ENCODE data around the gene ATM.
"Not testable (repeated sequence)": the region's sequence is repeated elsewhere in the genome, so short reads cannot be mapped to it uniquely, and the experiment has no call there.

The ATM gene

DNA sequence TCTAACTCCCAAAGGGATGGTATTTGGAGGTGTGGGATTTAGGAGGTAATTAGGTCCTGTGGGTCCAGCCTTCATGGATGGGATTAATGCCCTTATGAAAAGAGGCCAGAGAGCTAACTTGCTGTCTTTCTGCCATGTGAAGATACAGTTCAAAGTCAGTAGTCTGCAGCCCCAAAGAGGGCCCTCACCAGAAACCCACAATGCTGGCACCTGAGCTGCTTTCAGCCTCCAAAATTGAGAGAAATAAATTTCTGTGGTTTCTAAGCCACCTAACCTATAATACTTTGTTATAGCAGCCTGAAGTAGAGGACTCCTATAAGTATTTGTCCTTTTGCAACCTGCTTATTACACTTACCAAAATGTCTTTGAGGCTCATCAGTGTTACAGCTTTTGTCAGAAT lies 16.2 kb downstream of the ATM start:
- TF ChIP-seq, protein P1, sequence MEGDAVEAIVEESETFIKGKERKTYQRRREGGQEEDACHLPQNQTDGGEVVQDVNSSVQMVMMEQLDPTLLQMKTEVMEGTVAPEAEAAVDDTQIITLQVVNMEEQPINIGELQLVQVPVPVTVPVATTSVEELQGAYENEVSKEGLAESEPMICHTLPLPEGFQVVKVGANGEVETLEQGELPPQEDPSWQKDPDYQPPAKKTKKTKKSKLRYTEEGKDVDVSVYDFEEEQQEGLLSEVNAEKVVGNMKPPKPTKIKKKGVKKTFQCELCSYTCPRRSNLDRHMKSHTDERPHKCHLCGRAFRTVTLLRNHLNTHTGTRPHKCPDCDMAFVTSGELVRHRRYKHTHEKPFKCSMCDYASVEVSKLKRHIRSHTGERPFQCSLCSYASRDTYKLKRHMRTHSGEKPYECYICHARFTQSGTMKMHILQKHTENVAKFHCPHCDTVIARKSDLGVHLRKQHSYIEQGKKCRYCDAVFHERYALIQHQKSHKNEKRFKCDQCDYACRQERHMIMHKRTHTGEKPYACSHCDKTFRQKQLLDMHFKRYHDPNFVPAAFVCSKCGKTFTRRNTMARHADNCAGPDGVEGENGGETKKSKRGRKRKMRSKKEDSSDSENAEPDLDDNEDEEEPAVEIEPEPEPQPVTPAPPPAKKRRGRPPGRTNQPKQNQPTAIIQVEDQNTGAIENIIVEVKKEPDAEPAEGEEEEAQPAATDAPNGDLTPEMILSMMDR (IDR thresholded peaks at IDR 0.05; ENCODE audit: insufficient read depth, low read depth, low read length, missing control alignments) = no peak
- no peak overlapping the region for H3K4me3 ChIP-seq (ENCODE audit: low read length)

DNA sequence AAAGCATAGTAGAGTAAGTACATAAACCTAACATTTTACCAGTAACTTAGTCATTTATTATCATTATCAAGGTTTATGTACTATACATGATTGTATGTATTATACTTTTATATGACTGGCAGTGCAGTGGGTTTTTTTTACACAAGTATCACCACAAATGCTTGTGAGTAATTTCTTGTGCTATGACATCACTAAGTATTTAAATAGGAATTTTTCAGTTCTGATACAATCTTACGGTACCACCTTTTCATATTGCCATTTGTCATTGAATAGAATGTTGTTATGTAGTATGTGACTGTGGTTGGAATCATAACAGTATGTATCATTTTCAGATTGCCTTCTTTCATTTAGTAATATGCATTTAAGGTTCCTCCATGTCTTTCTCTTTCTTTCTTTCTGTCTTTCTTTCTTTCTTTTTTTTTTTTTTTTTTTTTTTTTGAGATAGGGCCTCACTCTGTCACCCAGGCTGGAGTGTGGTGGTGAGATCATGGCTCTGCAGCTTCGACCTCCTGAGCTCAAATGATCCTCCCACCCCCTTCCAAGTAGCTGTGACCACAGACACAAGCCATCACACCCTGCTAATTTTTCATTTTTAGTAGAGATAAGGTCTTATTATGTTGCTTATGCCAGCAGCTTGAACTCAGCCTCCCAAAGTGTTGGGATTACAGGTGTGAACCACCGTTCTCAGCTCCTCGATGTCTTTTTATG lies 18.6 kb downstream of the ATM start:
- DNase-seq (ENCODE audit: low read depth) = no peak
- H3K4me3 ChIP-seq (ENCODE audit: low read length) = no peak overlapping the region

More for the DNA sequence above, 16.2 kb downstream of the ATM start:
- DNase-seq (ENCODE audit: low read depth) = no peak

DNA sequence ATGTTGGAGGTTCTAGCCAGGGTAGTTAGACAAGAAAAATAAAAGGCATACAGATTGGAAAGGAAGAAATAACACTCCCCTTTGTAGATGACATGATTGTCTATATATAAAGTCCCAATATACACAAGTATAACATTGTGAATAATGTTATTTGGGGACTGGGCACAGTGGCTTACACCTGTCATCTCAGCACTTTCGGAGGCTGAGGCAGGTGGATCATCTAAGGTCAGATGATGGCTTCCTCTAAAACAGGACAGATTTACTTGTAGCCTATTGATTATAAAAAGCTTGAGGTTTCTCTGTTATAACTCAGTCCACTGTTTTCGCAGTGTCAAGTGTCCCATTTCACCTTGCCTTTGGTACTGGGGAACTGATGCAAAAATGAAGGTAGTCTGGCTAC lies 19.6 kb downstream of the ATM start:
- H3K4me3 ChIP-seq (ENCODE audit: low read length) = no peak overlapping the region
- no peak for DNase-seq (ENCODE audit: low read depth)
- TF ChIP-seq, protein P1 (IDR thresholded peaks at IDR 0.05; ENCODE audit: insufficient read depth, low read depth, low read length, missing control alignments) = no peak

More for the DNA sequence above, 18.6 kb downstream of the ATM start:
- TF ChIP-seq, protein P1 (IDR thresholded peaks at IDR 0.05; ENCODE audit: insufficient read depth, low read depth, low read length, missing control alignments) = no peak

DNA sequence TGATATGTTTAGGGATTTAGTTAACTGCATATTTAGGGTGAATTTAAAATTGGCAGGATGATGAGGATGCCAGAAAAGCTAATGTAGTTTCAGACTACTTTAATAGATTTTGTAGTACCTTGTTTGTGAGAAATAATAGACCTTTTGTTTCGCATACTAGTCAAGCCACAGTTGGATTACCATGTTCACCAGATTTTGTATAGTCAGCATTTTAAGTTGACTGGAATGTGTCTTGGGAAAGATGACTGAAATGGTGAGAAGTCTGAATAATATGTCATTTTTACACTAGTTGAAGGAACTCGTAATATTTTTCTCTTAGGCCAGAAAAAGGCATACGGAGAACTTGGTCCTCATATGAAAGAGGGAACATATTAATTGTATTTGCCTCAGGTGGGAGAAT lies 23.4 kb downstream of the ATM start:
- DNase-seq (ENCODE audit: low read depth) = no peak
- H3K4me3 ChIP-seq (ENCODE audit: low read length) = no peak overlapping the region
- TF ChIP-seq, protein P1 (IDR thresholded peaks at IDR 0.05; ENCODE audit: insufficient read depth, low read depth, low read length, missing control alignments) = no peak

DNA sequence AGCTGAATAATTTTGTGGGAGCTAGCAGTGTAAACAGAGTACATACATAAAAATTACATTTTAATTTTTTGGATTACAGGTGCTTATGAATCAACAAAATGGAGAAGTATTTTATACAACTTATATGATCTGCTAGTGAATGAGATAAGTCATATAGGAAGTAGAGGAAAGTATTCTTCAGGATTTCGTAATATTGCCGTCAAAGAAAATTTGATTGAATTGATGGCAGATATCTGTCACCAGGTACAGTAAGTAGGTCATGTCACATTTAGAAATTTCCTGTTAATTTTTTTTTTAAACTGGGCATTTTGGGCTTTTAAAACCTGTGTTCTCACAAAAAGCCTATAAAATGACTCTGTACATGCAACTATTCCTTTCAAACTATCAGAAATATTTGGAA lies 24.0 kb downstream of the ATM start:
- no peak for DNase-seq (ENCODE audit: low read depth)
- TF ChIP-seq, protein P1 (IDR thresholded peaks at IDR 0.05; ENCODE audit: insufficient read depth, low read depth, low read length, missing control alignments) = no peak
- H3K4me3 ChIP-seq (ENCODE audit: low read length) = no peak overlapping the region

DNA sequence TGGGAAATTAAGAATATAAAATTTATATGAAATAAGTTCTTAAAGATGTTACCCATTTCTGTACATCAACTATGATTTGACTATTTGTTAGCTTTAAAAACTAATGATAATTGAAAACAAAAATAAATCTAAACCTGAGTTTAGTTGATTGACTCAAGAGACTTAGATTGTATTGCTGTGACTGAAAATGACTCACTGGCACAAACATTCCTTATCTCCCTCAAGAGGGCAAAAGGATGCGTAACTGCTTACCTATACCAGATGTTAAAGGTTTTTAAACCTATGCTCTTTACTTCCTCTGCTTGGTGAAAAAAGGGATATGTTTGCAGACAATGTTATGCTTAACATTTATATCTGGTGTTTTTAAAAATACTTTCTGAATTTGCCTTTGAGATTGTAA lies 30.3 kb downstream of the ATM start:
- no peak overlapping the region for H3K4me3 ChIP-seq (ENCODE audit: low read length)
- DNase-seq (ENCODE audit: low read depth) = peak; percentile 67
- TF ChIP-seq, protein P1 (IDR thresholded peaks at IDR 0.05; ENCODE audit: insufficient read depth, low read depth, low read length, missing control alignments) = no peak

DNA sequence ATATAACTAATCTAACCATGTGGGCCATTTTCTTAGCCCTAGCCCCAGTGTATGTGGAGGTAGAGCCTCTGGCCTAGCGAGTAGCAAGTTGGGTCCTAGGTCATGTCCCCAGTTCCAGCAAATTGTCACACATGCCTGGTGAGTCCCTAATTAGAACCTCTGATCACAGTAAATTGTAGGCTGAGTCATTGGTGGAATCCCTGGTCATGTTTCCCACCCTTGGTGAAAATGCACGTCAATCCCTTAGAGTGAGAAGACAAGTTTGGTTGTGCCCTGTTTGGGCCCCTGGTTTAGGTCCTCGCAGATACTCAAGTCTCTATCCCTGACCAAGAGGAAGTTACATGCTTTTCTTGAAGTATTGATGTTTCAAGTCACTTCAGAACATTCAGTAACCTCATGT lies 46.7 kb downstream of the ATM start:
- no peak overlapping the region for H3K4me3 ChIP-seq (ENCODE audit: low read length)
- DNase-seq (ENCODE audit: low read depth) = no peak
- TF ChIP-seq, protein P1 (IDR thresholded peaks at IDR 0.05; ENCODE audit: insufficient read depth, low read depth, low read length, missing control alignments) = no peak

DNA sequence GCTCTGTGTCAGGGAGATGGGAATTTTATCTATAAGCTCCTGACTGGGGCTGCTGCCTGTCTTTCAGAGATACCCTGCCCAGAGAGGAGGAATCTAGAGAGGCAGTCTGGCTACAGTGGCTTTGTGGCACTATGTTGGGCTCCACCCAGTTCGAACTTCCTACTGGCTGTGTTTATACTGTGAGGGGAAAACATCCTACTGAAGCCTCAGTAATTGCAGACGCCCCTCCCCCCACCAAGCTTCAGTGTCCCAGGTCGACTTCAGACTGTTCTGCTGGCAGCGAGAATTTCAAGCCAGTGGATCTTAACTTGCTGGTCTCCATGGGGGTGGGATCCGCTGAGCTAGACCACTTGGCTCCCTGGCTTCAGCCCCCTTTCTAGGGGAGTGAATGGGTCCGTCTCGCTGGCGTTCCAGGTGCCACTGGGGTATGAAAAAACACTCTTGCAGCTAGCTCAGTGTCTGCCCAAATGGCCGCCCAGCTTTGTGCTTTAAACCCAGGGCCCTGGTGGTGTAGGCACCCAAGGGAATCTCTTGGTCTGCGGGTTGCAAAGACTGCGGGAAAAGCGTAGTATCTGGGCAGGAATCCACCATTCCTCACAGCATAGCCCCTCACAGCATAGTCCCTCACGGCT lies 54.2 kb downstream of the ATM start:
- not testable (repeated sequence) for H3K4me3 ChIP-seq (ENCODE audit: low read length); DNase-seq (ENCODE audit: low read depth)
